GM12891 (cell line): ENCODE data around the gene TM9SF1.

Experiments used
- POLR2A ChIP-seq: IDR thresholded peaks from 2 replicates; pipeline ENCODE4 v1.6.1; 2011; ENCODE audit warnings: low read depth, low read length, control low read depth
- POLR2AphosphoS5 ChIP-seq: IDR thresholded peaks from 2 replicates; pipeline ENCODE4 v1.6.1; 2011; ENCODE audit warnings: low read depth, low read length, control low read depth
- SPI1 ChIP-seq: IDR thresholded peaks from 2 replicates; pipeline ENCODE4 v1.6.1; 2011; ENCODE audit warnings: low read depth, low read length, control low read depth
- TAF1 ChIP-seq: IDR thresholded peaks from 2 replicates; pipeline ENCODE4 v1.6.1; 2011; ENCODE audit warnings: low read depth, low read length, control low read depth

GRCh38 chr14:24160850-24161804, 34.1 kb downstream of the TM9SF1 start, which contains the start of gene IRF9:
- peak; percentile 93 for TF ChIP-seq TAF1
- peak; percentile 98 for TF ChIP-seq POLR2AphosphoS5
- peak; percentile 99 for TF ChIP-seq POLR2A
- peak; percentile 94 for TF ChIP-seq SPI1
